NCI-H345 (cell line): ENCODE data around the gene KCNIP3.
"Not testable (repeated sequence)": the region's sequence is repeated elsewhere in the genome, so short reads cannot be mapped to it uniquely, and the experiment has no call there.

Experiments
- DNase-seq: peaks from one replicate; lab custom pipeline; 2025; lab: John Stamatoyannopoulos, UW

Gene KCNIP3

DNA sequence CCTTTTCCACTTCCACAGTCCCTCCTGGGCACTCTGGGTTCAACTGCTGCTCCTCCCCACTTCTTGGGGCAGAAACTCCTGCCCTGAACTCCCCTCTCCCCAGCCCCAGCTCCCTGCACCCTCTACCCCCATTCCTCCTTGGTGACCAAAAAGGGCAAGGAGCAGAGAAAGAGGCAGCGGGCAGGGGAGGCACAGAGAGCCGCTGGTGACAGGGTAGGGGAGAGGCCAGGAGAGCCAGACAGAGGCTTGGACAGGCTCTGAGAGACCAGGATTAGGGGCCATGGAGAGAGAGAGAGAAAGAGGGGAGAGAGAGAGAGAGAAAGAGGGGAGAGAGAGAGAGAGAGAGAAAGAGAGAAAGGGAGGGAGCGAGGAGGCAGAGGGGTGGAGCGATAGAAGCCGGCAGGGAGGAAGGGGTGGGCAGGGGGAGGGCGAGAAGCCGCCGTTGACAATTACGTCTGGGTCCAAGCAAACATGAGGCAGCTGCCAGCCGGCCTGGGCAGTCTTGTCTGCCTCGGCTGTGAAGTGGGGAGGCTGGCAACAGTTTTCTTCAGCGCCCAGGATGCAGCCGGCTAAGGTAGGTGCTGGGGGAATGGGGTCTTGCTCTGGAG is at the start of gene KCNIP3:
Gene KCNIP3, plus strand, starts transcription at position 468 of the 608 bp plus-strand sequence. Its CDS starts 92 bp downstream, at position 560.
- peak; percentile 77 for DNase-seq

GRCh38 chr2:95258271-95258670 is 38.9 kb upstream of the KCNIP3 start:
- no peak for DNase-seq

GRCh38 chr2:95260028-95261023 is 36.8 kb upstream of the KCNIP3 start:
- no peak for DNase-seq

- no peak for DNase-seq
These were observed 35.5 kb upstream of the KCNIP3 start for GRCh38 chr2:95261602-95262001.

GRCh38 chr2:95262896-95263542 is 34.1 kb upstream of the KCNIP3 start:
- no peak for DNase-seq

DNA sequence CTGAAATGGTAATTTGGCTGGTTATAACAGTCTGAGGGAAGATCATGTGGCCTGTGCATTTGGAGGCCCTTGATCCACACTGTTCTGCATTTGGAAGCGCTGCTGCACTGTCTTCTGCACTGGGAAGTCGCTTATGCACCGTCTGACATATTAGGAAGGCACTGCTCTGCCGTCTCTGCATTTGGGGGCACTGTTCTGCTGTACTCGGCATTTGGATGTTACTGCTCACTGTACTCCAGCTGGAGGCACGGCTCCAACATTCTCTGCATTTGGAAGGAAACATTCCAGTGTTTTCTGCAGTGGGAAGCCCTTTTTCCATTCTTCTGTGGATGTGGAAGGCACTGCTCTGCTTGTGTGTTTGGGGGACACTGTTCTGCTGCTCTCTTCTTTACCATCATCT is 32.5 kb upstream of the KCNIP3 start:
- DNase-seq = no peak

DNA sequence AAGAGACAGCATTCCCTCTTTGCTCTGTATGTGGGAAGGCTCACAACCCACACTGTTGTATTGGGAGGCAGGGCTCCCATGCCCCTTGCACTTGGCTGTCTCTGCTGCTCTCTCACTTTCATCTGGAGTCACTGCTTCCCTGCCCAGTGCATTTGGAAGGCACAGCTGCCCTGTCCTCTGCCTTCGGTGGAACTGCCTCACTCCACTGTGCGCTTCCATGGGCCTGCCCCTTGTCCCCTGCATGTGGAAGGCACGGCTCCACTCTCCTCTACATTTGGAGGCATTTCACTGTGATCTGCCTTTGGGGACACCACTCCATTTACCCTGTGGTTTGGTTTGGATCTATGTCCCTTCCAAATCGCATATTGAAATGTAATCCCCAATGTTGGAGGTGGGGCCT is 32.0 kb upstream of the KCNIP3 start:
- DNase-seq = no peak

- no peak for DNase-seq
These were observed 30.2 kb upstream of the KCNIP3 start for GRCh38 chr2:95266781-95267430.

- DNase-seq = no peak
These were observed 29.5 kb upstream of the KCNIP3 start for GRCh38 chr2:95267458-95268210.

DNA sequence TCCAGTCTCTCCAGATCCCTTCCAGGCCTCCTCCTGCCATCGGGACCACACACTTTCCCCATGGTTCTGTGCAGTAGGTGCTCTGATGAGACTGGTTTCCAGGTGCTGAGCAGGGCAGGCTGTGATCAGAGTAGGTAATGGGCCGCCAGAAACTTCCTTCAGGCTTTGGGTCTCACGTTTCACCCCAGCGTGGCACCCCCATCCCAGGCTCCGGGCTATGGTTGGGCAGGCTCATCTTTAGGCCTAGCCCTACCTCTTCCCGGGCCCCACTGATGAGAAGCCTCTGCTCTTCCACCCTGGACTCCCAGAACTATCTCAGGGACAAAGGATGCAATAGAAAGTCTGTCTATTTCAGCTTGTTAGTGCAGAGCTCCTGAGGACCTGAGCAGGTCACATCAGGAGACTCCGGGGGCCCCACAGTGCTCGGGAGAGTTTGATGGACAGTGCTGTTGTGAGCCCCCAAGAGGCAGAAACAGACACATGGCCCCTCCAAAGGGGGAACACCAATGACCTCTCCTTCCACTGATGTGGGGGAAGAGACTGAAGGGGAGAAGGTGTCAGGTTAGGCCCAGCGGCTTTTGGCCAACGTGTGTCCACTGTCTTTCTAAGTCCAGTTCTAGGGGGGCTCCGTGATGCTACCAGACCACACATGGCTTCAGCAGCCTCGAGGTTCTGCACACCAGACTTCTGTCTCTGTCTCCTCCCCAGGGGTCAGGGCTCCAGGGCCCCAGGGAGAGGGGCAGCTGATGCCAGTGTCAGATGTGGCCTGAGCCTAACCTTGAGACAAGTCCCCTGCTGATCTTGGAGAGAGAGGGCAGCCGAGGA is 28.7 kb upstream of the KCNIP3 start:
- no peak for DNase-seq

GRCh38 chr2:95269036-95269680 is 28.0 kb upstream of the KCNIP3 start:
- DNase-seq = no peak

- DNase-seq = not testable (repeated sequence)
These were observed 27.4 kb upstream of the KCNIP3 start for GRCh38 chr2:95269745-95270144.

GRCh38 chr2:95270541-95271081 is 26.5 kb upstream of the KCNIP3 start:
- no peak for DNase-seq

DNA sequence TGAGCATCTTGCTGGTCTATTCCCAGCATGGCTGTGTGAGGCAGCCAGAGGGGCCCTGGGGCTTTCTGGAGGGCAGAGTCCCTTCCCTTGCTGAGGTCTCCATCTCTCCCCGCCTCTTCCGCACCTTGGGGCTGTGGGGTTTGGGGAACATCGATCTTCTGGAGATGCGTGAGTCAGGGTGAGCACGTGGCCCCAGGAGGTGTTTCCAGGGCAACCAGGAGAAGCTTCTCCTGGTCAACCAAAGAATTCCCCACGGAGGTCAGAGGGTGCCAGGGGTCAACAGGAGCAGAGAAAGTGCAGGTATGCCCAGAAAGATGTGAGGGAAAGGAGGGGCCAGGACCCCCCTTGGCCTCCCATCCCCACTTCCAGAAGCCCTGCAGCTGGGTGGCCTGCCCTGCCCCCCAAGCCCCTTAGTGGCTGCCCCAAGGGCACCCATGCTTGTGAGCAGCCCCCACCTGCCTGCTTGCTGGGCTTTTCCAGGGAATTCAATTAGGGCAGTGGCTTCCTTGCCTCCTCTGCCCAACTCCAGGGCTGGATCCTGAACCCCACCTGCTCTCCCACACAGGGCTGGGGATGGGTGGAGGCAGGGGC is 25.7 kb upstream of the KCNIP3 start:
- no peak for DNase-seq

GRCh38 chr2:95272299-95272751 is 24.8 kb upstream of the KCNIP3 start:
- no peak for DNase-seq

- no peak for DNase-seq
These were observed 24.4 kb upstream of the KCNIP3 start for GRCh38 chr2:95272781-95273180.

DNA sequence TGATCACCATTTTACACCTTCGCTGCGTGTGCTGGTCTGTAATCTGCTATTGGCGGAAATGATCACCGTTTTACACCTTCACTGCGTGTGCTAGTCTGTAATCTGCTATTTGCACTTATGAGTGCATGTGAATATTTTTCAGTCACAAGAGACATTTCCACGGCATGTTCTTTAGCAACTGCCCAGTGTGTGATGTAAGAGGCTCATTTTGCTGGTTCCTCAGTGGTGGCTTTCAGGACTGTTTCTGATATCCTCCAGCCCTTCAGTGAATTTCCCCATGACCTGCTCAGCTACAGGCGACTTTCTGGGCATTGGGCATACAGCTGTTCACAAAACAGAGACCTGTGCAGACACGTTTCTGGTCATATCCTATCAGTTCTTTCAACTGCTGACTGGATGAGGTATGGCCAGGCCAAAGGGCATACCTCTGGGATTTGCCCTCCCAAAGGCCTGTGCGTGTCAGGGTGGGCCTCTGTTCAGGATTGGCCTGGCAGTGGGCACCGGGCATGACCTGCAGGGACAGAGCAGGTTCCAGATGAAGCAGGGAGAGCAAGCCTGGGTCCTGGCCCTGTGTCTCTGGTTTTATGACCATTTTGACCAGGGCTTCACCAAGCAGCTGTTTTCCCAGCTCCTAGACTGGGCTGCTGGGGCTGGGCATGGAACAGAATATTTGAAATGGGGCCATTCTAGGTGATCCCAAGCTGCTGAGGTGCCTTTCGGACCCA is 23.4 kb upstream of the KCNIP3 start:
- DNase-seq = no peak
